Endothelial cell of umbilical vein (primary cell): ENCODE measurements around the gene DGUOK. TPM values are rescaled to one million over a fixed set of nuclear protein-coding genes. Genes with fewer than 3 reads are reported as not detected.

ENCODE experiments used
- BruUV-seq: library from RNA; stranded (reverse); fragments of 400-500 nt; replicated peaks from 2 replicates; lab custom pipeline; 2021; lab: Mats Ljungman, UMichigan
- CTCF ChIA-PET: fragments of 300-600, 350-600 bp; sonication (Branson Sonifier 250); formaldehyde crosslinking; loops from one replicate; lab custom pipeline; 2021; ENCODE audit warnings: antibody characterized with exemption, inconsistent platforms; lab: Charles Lee
- POLR2A ChIA-PET: fragments of 300-600, 350-600 bp; sonication (Branson Sonifier 250); formaldehyde crosslinking; loops from one replicate; lab custom pipeline; 2021; ENCODE audit warnings: antibody characterized with exemption, inconsistent platforms; lab: Charles Lee
- DNase-seq: peaks from one replicate; pipeline ENCODE4 v3.0.0-alpha.2; 2011; ENCODE audit warnings: low read depth, low spot score
- FAIRE-seq: peaks from 2 replicates; lab custom pipeline; 2011; peaks lifted over from hg19 to GRCh38; lab: Jason Lieb, UNC
- H2AFZ ChIP-seq: 2 replicates; pipeline ENCODE4 v1.6.0; 2012; ENCODE audit warnings: low read depth, low read length, control low read depth, inconsistent platforms
- H3K27ac ChIP-seq: 2 replicates; pipeline ENCODE4 v1.5.1; 2011; ENCODE audit warnings: low read depth, mild to moderate bottlenecking, control low read depth, low read length, moderate library complexity; ENCODE audit not compliant: insufficient read depth
- H3K27me3 ChIP-seq, 2 experiments: 2 replicates each; pipeline versions ENCODE4 v1.6.0 to v1.6.1; 2011; ENCODE audit warnings: low read length in 2 of 2, mixed read lengths in 1 of 2; ENCODE audit not compliant: control insufficient read depth in 2 of 2, insufficient read depth in 2 of 2
- H3K36me3 ChIP-seq, 2 experiments: 2 replicates in 1 of 2; 3 replicates in 1 of 2; pipeline ENCODE4 v1.5.1; 2011; ENCODE audit warnings: low read length in 2 of 2, mild to moderate bottlenecking in 1 of 2, moderate library complexity in 1 of 2; ENCODE audit not compliant: control insufficient read depth in 2 of 2, insufficient read depth in 2 of 2; ENCODE audit errors: extremely low read depth in 1 of 2
- H3K4me1 ChIP-seq: 3 replicates; pipeline ENCODE4 v1.5.1; 2011; ENCODE audit warnings: mild to moderate bottlenecking, low read length; ENCODE audit not compliant: control insufficient read depth, insufficient read depth; ENCODE audit errors: extremely low read depth
- H3K4me2 ChIP-seq: 2 replicates; pipeline ENCODE4 v1.6.1; 2011; ENCODE audit warnings: low read length, control low read depth, mixed read lengths; ENCODE audit not compliant: insufficient read depth
- H3K4me3 ChIP-seq, 3 experiments: fragments of 200-600 bp in 1 of 3; sonication (generic), shearing (Covaris generic) in 1 of 3; replicated peaks in 1 of 3; 2 replicates each; pipeline ENCODE4 v1.5.1; 2011 to 2016; ENCODE audit warnings: control low read depth in 3 of 3, low read length in 3 of 3, mild to moderate bottlenecking in 2 of 3, inconsistent platforms in 1 of 3, low read depth in 1 of 3, moderate library complexity in 1 of 3; ENCODE audit not compliant: insufficient read depth in 1 of 3
- H3K79me2 ChIP-seq: 2 replicates; pipeline ENCODE4 v1.6.0; 2012; ENCODE audit warnings: low read length, inconsistent platforms; ENCODE audit not compliant: control insufficient read depth, insufficient read depth
- H3K9ac ChIP-seq: replicated peaks from 2 replicates; pipeline ENCODE3; 2011; ENCODE audit warnings: low read length, control low read depth; ENCODE audit not compliant: insufficient read depth; ENCODE audit errors: extremely low read depth
- H3K9me1 ChIP-seq: replicated peaks from 3 replicates; pipeline ENCODE4 v1.6.0; 2011; ENCODE audit warnings: mild to moderate bottlenecking, low read length; ENCODE audit not compliant: control insufficient read depth, insufficient read depth; ENCODE audit errors: extremely low read depth
- H3K9me3 ChIP-seq: replicated peaks from 2 replicates; pipeline ENCODE4 v1.5.1; 2012; ENCODE audit warnings: low read length, inconsistent platforms; ENCODE audit not compliant: control insufficient read depth, insufficient read depth
- H4K20me1 ChIP-seq: replicated peaks from 2 replicates; pipeline ENCODE3; 2011; ENCODE audit warnings: mild to moderate bottlenecking, low read length; ENCODE audit not compliant: control insufficient read depth, insufficient read depth; ENCODE audit errors: extremely low read depth
- EZH2 ChIP-seq: IDR thresholded peaks from 2 replicates; pipeline ENCODE4 v1.6.1; 2012; ENCODE audit warnings: borderline replicate concordance, low read depth, mild to moderate bottlenecking, moderate library complexity, low read length, inconsistent platforms; ENCODE audit not compliant: severe bottlenecking
- FOS ChIP-seq: IDR thresholded peaks from 2 replicates; pipeline ENCODE4 v1.6.1; 2011; ENCODE audit warnings: mild to moderate bottlenecking, low read length, moderate library complexity, borderline replicate concordance; ENCODE audit not compliant: insufficient read depth
- GATA2 ChIP-seq: IDR thresholded peaks from 2 replicates; pipeline ENCODE4 v1.7.0; 2011; ENCODE audit warnings: low read depth, mild to moderate bottlenecking, moderate library complexity, mixed read lengths, low read length; ENCODE audit not compliant: insufficient read length, insufficient read depth
- JUN ChIP-seq: IDR thresholded peaks from 2 replicates; pipeline ENCODE4 v1.6.1; 2011; ENCODE audit warnings: borderline replicate concordance, low read depth; ENCODE audit not compliant: insufficient read length, insufficient read depth
- MYC ChIP-seq: IDR thresholded peaks from one replicate; pipeline ENCODE4 v1.6.1; 2011; ENCODE audit warnings: mild to moderate bottlenecking, low read depth, low read length
- POLR2A ChIP-seq: IDR thresholded peaks from 2 replicates; pipeline ENCODE4 v1.6.1; 2012; ENCODE audit warnings: low read depth, mild to moderate bottlenecking, control low read depth, low read length
- POLR2AphosphoS5 ChIP-seq: IDR thresholded peaks from 2 replicates; pipeline ENCODE4 v1.6.1; 2012; ENCODE audit warnings: low read depth, mild to moderate bottlenecking, control low read depth, low read length, moderate library complexity; ENCODE audit not compliant: insufficient read depth
- dilution Hi-C: fragments of 300-500 bp; cut with MboI; formaldehyde crosslinking; loops from one replicate; pipeline ENCODE4 v1.15.0; 2019; ENCODE audit warnings: low sequenced_read_pairs; ENCODE audit not compliant: extremely low pct_ligation_motif_present
- intact Hi-C: fragments of 100-400 bp; cut with micrococcal nuclease; formaldehyde crosslinking; loops from one replicate; pipeline ENCODE4 v1.10.0; 2022
- polyA plus RNA-seq, 4 experiments: library from polyadenylated mRNA; depleted of rRNA in 3 of 4; stranded (reverse) in 3 of 4; unstranded in 1 of 4; fragments of >200 nt; gene quantifications; 2 replicates each; pipeline versions ENCODE4 v1.2.1 to v1.2.3, GENCODE V29; 2011 to 2012; ENCODE audit warnings: missing spikeins in 1 of 4
- total RNA-seq: library from RNA; stranded (reverse); gene quantifications from 2 replicates; pipeline ENCODE4 v1.2.3, GENCODE V29; 2021
- TF ChIP-seq, protein P1 (sequence below): IDR thresholded peaks from 2 replicates; pipeline ENCODE4 v1.6.1; 2011; ENCODE audit not compliant: insufficient read depth, insufficient read length
- TF ChIP-seq, protein P2 (sequence below), 2 donors: IDR thresholded peaks; 1 replicate in 1 of 2; 2 replicates in 1 of 2; pipeline ENCODE4 v1.5.1; 2011; ENCODE audit warnings: low read length in 2 of 2, mild to moderate bottlenecking in 2 of 2, moderate library complexity in 2 of 2, control low read depth in 1 of 2, inconsistent platforms in 1 of 2, low read depth in 1 of 2; ENCODE audit not compliant: insufficient read depth in 1 of 2; ENCODE audit errors: extremely low read depth in 1 of 2

The DGUOK gene
- total and polyA plus RNA-seq, 2 donors (not counting 3 experiments of a cell fraction or from before 2014, with no cell fraction given): 51.8 to 77.5 TPM

DNA sequence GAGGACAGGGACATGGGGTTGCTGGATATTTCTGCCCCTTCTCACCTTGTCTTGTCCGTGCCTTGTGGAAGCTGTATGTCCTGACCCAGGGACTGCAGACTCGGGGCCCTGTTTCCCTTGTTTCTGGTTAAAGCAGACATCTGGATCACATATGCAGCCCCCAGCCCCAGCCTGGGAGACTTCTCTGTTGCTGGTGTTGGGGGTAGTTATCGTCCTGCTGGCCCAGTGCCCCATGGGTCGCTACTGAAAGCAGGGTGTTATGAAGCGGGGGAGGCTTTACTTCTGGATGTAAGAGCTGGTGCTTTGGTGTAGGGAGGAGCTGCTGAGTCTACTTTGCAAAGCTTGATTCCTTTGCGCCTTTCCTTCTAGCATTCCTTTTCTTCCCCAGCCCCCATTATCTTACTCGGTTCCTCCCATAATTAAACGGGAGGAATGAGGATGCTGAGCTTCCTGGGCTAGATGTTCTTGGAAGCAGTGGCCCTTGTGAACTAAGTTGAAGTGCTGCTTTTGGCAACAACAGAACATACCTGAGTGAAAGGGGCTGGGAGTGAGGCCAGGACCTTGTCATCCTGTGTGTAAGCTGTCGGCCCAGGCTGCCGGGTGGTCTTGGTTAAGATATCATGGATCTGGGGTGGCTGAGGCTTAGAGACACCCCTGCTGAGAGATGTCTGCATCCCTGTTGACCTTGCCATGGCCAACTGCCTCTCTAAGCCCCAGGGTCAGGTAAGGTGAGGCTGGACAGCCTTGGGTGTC, 61.4 kb downstream of the DGUOK start:
- POLR2A ChIA-PET: interaction anchor here (0.6 to 0.9 kb wide), 2 partner anchors 17 to 136 kb away, joined by 3 to 5 read pairs; no protein-coding TSS in a partner anchor
- no peak overlapping the region for H3K4me3 ChIP-seq

More for the DNA sequence above, 61.4 kb downstream of the DGUOK start:
- dilution Hi-C loops (no loop called here), intact Hi-C loops (loop anchor here (1.0 to 10.0 kb wide), 2 partner anchors 14 to 157 kb away; partner anchors contain the start of gene BOLA3)
- FAIRE-seq (no peak), DNase-seq (no peak)
- H3K36me3 ChIP-seq: peaks cover 0 to 8% of the 10 kb centered on the region in 2 experiments
- H3K9ac ChIP-seq: no peak overlapping the region
- peak overlapping the region; percentile 9 for H3K4me2 ChIP-seq
- CTCF ChIA-PET: interaction anchor here (0.6 to 2.5 kb wide), 11 partner anchors 8 to 164 kb away, joined by 3 to 25 read pairs (median 4); partner anchors contain the start of gene STAMBP
- TSS peak; percentile 5 for BruUV-seq
- no peaks in the 10 kb centered on the region for H3K27me3 ChIP-seq
- no peak overlapping the region for H2AFZ ChIP-seq
- no peaks in the 10 kb centered on the region for H3K9me1 ChIP-seq
- TF ChIP-seq EZH2 (no peak), POLR2A (no peak), JUN (no peak), MYC (no peak), POLR2AphosphoS5 (no peak), GATA2 (no peak), FOS (no peak)
- TF ChIP-seq, protein P1, sequence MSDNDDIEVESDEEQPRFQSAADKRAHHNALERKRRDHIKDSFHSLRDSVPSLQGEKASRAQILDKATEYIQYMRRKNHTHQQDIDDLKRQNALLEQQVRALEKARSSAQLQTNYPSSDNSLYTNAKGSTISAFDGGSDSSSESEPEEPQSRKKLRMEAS: no peak
- TF ChIP-seq, protein P2, sequence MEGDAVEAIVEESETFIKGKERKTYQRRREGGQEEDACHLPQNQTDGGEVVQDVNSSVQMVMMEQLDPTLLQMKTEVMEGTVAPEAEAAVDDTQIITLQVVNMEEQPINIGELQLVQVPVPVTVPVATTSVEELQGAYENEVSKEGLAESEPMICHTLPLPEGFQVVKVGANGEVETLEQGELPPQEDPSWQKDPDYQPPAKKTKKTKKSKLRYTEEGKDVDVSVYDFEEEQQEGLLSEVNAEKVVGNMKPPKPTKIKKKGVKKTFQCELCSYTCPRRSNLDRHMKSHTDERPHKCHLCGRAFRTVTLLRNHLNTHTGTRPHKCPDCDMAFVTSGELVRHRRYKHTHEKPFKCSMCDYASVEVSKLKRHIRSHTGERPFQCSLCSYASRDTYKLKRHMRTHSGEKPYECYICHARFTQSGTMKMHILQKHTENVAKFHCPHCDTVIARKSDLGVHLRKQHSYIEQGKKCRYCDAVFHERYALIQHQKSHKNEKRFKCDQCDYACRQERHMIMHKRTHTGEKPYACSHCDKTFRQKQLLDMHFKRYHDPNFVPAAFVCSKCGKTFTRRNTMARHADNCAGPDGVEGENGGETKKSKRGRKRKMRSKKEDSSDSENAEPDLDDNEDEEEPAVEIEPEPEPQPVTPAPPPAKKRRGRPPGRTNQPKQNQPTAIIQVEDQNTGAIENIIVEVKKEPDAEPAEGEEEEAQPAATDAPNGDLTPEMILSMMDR (IDR thresholded peaks at IDR 0.05; ENCODE audit: extremely low read depth in 1 of 2, insufficient read depth in 1 of 2, low read depth in 1 of 2, low read length in 2 of 2): no peak
- H3K79me2 ChIP-seq: peaks cover 50% of the 10 kb centered on the region
- H4K20me1 ChIP-seq: no peaks in the 10 kb centered on the region
- H3K4me1 ChIP-seq: peaks cover 27% of the 10 kb centered on the region
- H3K9me3 ChIP-seq: no peaks in the 10 kb centered on the region
- no peak overlapping the region for H3K27ac ChIP-seq
